GM12873 (cell line): Measurements from ENCODE around the gene LTB.
A peak's percentile ranks its signal among the peaks of the same experiment; 100 is the strongest.

Experiments
- CTCF ChIP-seq: IDR thresholded peaks from 2 replicates; pipeline ENCODE4 v1.5.1; 2012; ENCODE audit warnings: low read depth, mild to moderate bottlenecking, moderate library complexity, low read length, control low read depth; ENCODE audit not compliant: insufficient read depth; ENCODE audit errors: missing control alignments

LTB gene

GRCh38 chr6:31547727-31548543 lies 34.3 kb downstream of the LTB start:
- TF ChIP-seq CTCF: no peak

- no peak for TF ChIP-seq CTCF
These were observed 35.1 kb downstream of the LTB start, which contains the start of gene NFKBIL1 for GRCh38 chr6:31546958-31547726. Gene NFKBIL1 (plus strand): TSS chr6:31547608. CDS start chr6:31547695, 87 bp downstream.

GRCh38 chr6:31546339-31546957 lies 35.8 kb downstream of the LTB start, which contains the start of gene ATP6V1G2:
Gene ATP6V1G2 (minus strand): TSS chr6:31546608. CDS start chr6:31546559, 49 bp downstream.
- peak; percentile 96 for TF ChIP-seq CTCF

GRCh38 chr6:31545291-31545690 lies 36.9 kb downstream of the LTB start:
- TF ChIP-seq CTCF: no peak

GRCh38 chr6:31544676-31545075 lies 37.5 kb downstream of the LTB start:
- no peak for TF ChIP-seq CTCF

GRCh38 chr6:31543639-31544038 lies 38.6 kb downstream of the LTB start:
- no peak for TF ChIP-seq CTCF
